ENCODE measurements around the gene PLRG1.
A peak's percentile ranks its signal among the peaks of the same experiment; 100 is the strongest.

Gene PLRG1

GRCh38 chr4:154517591-154517990, 32.6 kb downstream of the PLRG1 start:
- DNase-seq (ENCODE audit: low read depth), result no peak

GRCh38 chr4:154516318-154517029, 33.7 kb downstream of the PLRG1 start:
- DNase-seq (ENCODE audit: low read depth), result no peak

- no peak for DNase-seq (ENCODE audit: low read depth)
These were observed 38.2 kb downstream of the PLRG1 start for GRCh38 chr4:154511981-154512380.

- DNase-seq (ENCODE audit: low read depth), result no peak
These were observed 38.7 kb downstream of the PLRG1 start for GRCh38 chr4:154511548-154511947.

GRCh38 chr4:154507156-154507555, 43.0 kb downstream of the PLRG1 start:
- no peak for DNase-seq (ENCODE audit: low read depth)

GRCh38 chr4:154506253-154506652, 43.9 kb downstream of the PLRG1 start:
- DNase-seq (ENCODE audit: low read depth), result peak; percentile 24

- peak; percentile 7 for DNase-seq (ENCODE audit: low read depth)
These were observed 46.6 kb downstream of the PLRG1 start for GRCh38 chr4:154503598-154503997.

- no peak for DNase-seq (ENCODE audit: low read depth)
These were observed 48.1 kb downstream of the PLRG1 start for GRCh38 chr4:154502111-154502510.

GRCh38 chr4:154497889-154498288, 52.3 kb downstream of the PLRG1 start:
- no peak for DNase-seq (ENCODE audit: low read depth)

GRCh38 chr4:154495867-154496266, 54.3 kb downstream of the PLRG1 start:
- DNase-seq (ENCODE audit: low read depth), result no peak

- no peak for DNase-seq (ENCODE audit: low read depth)
These were observed 57.9 kb downstream of the PLRG1 start for GRCh38 chr4:154492288-154492687.

GRCh38 chr4:154491341-154492271, 58.6 kb downstream of the PLRG1 start, which contains the start of gene DCHS2:
Gene DCHS2, minus strand, starts transcription at chr4:154491799. Its CDS starts 444 bp downstream, at chr4:154491355.
- DNase-seq (ENCODE audit: low read depth), result peak; percentile 8

GRCh38 chr4:154490583-154491340, 59.4 kb downstream of the PLRG1 start:
- no peak for DNase-seq (ENCODE audit: low read depth)

GRCh38 chr4:154490234-154490582, 60.0 kb downstream of the PLRG1 start:
- DNase-seq (ENCODE audit: low read depth), result no peak

GRCh38 chr4:154489558-154490233, 60.5 kb downstream of the PLRG1 start:
- DNase-seq (ENCODE audit: low read depth), result no peak

- DNase-seq (ENCODE audit: low read depth), result no peak
These were observed 63.1 kb downstream of the PLRG1 start for GRCh38 chr4:154487145-154487544.

GRCh38 chr4:154485127-154485773, 65.0 kb downstream of the PLRG1 start:
- no peak for DNase-seq (ENCODE audit: low read depth)

Measured in amniotic epithelial cell (primary cell).